OCI-LY1 (cell line): ENCODE measurements around the gene TMEM44.

Experiments
- EZH2 ChIP-seq: fragments of 200-600 bp; sonication (generic), shearing (Covaris generic); IDR thresholded peaks from 2 replicates; pipeline ENCODE4 v1.8.0; 2017; ENCODE audit warnings: borderline replicate concordance, mixed run types, mild to moderate bottlenecking, antibody characterized with exemption, low read length, moderate library complexity, mixed read lengths
- TF ChIP-seq, protein P1 (sequence below): fragments of 200-600 bp; sonication (generic), shearing (Covaris generic); IDR thresholded peaks from 2 replicates; pipeline ENCODE4 v1.5.1; 2017; ENCODE audit warnings: mild to moderate bottlenecking, antibody characterized with exemption, low read length, moderate library complexity, mixed read lengths

DNA sequence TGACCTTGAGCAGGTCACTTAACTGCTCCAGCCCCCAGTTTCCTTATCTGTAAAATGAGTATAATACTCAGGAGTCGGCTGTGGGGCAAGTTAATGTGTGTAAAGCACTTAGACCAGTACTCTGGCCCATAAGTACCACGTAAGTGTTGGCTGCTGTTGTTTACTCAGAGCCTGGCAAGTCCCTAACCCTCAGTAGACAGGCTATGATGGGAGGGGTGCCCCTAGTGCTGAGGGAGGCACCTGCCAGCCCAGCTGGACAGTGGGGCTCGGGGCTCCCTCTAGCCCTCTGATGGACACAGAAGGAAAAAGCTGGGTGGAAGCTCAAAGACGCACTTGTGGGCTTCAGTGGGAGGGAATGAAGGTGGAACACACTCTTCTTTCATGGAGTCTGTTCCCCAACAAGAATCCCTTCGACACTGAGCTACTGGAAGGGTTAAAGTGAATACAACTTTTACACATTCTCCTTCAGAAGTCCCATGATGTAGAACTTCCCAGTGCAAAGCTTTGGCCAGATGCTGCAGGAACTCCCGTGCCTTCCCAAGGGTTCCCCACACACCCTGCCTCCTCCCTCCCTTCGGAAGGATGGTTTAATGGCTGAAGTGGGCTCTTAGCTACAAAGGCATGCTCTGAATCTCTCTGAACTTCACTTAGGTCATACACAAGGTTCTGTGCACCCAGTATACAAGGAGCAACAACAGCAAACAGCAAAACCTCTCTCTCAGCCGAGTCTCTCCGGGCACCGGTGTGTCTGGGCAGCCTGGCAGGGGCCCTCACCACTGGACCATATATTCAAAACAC lies 25.4 kb downstream of the TMEM44 start:
- TF ChIP-seq, protein P1, sequence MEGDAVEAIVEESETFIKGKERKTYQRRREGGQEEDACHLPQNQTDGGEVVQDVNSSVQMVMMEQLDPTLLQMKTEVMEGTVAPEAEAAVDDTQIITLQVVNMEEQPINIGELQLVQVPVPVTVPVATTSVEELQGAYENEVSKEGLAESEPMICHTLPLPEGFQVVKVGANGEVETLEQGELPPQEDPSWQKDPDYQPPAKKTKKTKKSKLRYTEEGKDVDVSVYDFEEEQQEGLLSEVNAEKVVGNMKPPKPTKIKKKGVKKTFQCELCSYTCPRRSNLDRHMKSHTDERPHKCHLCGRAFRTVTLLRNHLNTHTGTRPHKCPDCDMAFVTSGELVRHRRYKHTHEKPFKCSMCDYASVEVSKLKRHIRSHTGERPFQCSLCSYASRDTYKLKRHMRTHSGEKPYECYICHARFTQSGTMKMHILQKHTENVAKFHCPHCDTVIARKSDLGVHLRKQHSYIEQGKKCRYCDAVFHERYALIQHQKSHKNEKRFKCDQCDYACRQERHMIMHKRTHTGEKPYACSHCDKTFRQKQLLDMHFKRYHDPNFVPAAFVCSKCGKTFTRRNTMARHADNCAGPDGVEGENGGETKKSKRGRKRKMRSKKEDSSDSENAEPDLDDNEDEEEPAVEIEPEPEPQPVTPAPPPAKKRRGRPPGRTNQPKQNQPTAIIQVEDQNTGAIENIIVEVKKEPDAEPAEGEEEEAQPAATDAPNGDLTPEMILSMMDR = no peak
- TF ChIP-seq EZH2 = no peak
